Measurements from ENCODE around the gene PSKH1.

Gene PSKH1

DNA sequence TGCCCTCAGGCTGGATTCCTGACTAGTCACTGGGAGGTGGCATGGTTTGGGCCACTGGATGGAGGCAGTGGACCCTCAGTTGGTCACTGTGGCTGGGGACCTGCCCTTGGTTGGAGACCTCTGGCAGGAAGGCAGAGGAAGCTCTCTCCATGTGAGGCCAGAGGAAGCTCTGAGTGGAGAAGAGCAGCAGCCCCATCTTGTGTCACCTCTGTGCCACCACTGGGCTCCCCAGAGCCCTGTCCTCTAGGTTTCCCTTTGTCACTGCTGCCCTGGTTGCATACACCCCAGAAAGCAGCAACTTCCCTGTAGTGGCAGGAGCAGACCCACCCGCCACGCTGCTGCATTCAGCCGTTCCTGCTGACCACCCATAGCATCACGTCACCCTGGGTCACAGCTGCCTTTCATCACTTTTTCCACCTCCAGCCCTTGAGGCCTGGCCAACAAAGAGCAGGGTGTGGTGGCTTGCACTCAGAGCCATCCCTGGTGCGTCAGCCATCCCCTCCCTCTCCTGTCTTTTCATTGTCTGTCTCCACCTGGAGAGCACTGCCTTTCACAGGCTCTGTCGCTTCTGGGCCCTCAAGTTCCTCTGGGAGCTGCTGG is 26.7 kb downstream of the PSKH1 start:
- TF ChIP-seq CEBPB (IDR thresholded peaks at IDR 0.05) (no peak), TCF12 (IDR thresholded peaks at IDR 0.05; ENCODE audit: low read depth) (no peak), EGR1 (IDR thresholded peaks at IDR 0.05) (no peak), NFIC (IDR thresholded peaks at IDR 0.05) (no peak), ZBTB7A (IDR thresholded peaks at IDR 0.05; ENCODE audit: low read depth) (no peak), CREB1 (IDR thresholded peaks at IDR 0.05; ENCODE audit: low read depth) (no peak), TEAD4 (IDR thresholded peaks at IDR 0.05) (no peak), TAF1 (IDR thresholded peaks at IDR 0.05; ENCODE audit: low read depth) (no peak), FOXM1 (IDR thresholded peaks at IDR 0.05; ENCODE audit: borderline replicate concordance, low read depth) (no peak), EP300 (IDR thresholded peaks at IDR 0.05; ENCODE audit: borderline replicate concordance) (no peak), YY1 (IDR thresholded peaks at IDR 0.05; ENCODE audit: low read depth) (no peak)
- TF ChIP-seq, protein P1, sequence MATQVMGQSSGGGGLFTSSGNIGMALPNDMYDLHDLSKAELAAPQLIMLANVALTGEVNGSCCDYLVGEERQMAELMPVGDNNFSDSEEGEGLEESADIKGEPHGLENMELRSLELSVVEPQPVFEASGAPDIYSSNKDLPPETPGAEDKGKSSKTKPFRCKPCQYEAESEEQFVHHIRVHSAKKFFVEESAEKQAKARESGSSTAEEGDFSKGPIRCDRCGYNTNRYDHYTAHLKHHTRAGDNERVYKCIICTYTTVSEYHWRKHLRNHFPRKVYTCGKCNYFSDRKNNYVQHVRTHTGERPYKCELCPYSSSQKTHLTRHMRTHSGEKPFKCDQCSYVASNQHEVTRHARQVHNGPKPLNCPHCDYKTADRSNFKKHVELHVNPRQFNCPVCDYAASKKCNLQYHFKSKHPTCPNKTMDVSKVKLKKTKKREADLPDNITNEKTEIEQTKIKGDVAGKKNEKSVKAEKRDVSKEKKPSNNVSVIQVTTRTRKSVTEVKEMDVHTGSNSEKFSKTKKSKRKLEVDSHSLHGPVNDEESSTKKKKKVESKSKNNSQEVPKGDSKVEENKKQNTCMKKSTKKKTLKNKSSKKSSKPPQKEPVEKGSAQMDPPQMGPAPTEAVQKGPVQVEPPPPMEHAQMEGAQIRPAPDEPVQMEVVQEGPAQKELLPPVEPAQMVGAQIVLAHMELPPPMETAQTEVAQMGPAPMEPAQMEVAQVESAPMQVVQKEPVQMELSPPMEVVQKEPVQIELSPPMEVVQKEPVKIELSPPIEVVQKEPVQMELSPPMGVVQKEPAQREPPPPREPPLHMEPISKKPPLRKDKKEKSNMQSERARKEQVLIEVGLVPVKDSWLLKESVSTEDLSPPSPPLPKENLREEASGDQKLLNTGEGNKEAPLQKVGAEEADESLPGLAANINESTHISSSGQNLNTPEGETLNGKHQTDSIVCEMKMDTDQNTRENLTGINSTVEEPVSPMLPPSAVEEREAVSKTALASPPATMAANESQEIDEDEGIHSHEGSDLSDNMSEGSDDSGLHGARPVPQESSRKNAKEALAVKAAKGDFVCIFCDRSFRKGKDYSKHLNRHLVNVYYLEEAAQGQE (IDR thresholded peaks at IDR 0.05; ENCODE audit: low read depth), result no peak
- TF ChIP-seq, protein P2, sequence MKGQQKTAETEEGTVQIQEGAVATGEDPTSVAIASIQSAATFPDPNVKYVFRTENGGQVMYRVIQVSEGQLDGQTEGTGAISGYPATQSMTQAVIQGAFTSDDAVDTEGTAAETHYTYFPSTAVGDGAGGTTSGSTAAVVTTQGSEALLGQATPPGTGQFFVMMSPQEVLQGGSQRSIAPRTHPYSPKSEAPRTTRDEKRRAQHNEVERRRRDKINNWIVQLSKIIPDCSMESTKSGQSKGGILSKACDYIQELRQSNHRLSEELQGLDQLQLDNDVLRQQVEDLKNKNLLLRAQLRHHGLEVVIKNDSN (IDR thresholded peaks at IDR 0.05), result no peak
- TF ChIP-seq, protein P3, sequence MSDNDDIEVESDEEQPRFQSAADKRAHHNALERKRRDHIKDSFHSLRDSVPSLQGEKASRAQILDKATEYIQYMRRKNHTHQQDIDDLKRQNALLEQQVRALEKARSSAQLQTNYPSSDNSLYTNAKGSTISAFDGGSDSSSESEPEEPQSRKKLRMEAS (IDR thresholded peaks at IDR 0.05), result no peak

DNA sequence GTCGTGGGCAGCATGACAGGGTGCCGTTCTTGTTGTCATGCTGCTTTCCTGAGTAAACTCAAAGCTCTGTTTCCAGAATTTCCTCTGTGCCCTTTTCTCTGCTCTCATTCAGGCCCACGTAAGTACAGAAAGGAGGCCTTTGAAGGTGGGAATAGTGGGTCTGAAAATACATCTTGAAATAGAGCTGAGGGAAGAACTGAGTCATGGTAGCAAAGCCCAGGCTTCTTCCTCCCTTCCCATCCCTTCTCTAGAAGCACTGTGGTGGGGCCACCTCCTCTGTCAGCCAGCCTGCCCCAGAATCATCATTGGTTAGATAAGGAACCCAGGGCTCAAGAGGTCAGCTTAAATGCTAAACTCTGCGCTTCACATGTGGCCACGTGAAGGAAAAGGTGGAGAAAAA is 29.2 kb downstream of the PSKH1 start:
- TF ChIP-seq, protein P2 (IDR thresholded peaks at IDR 0.05), result no peak
- TF ChIP-seq, protein P1 (IDR thresholded peaks at IDR 0.05; ENCODE audit: low read depth), result no peak
- TF ChIP-seq FOXM1 (IDR thresholded peaks at IDR 0.05; ENCODE audit: borderline replicate concordance, low read depth) (no peak), ZBTB7A (IDR thresholded peaks at IDR 0.05; ENCODE audit: low read depth) (no peak), EGR1 (IDR thresholded peaks at IDR 0.05) (no peak), CREB1 (IDR thresholded peaks at IDR 0.05; ENCODE audit: low read depth) (no peak), NFIC (IDR thresholded peaks at IDR 0.05) (no peak), YY1 (IDR thresholded peaks at IDR 0.05; ENCODE audit: low read depth) (no peak), EP300 (IDR thresholded peaks at IDR 0.05; ENCODE audit: borderline replicate concordance) (no peak), CEBPB (IDR thresholded peaks at IDR 0.05) (no peak), RAD21 (IDR thresholded peaks at IDR 0.05; ENCODE audit: low read depth) (no peak)

DNA sequence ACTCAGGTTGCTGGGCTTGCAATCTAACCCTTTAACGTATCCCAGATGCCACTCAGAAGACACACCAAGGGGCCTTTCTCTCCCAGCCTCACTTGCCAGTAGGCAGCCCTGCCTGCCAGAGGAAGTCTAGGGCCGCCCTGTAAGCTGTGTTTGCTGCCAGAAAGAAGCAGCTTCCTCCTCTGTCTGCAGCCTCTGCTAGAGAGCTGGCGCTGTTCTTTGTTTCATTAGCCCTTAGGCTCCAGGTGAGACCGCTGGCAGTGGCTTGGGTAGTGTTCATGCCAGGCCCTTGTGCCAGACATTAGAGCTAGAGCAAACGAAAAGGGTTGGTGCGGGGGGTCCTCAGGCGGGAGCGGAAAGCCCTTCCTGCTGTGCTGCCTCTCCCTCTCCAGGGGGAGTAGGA is 29.7 kb downstream of the PSKH1 start:
- TF ChIP-seq TEAD4 (IDR thresholded peaks at IDR 0.05) (no peak), CEBPB (IDR thresholded peaks at IDR 0.05) (no peak), EGR1 (IDR thresholded peaks at IDR 0.05) (no peak), ZBTB7A (IDR thresholded peaks at IDR 0.05; ENCODE audit: low read depth) (no peak), RAD21 (IDR thresholded peaks at IDR 0.05; ENCODE audit: low read depth) (no peak), NFIC (IDR thresholded peaks at IDR 0.05) (no peak)
- TF ChIP-seq, protein P3 (IDR thresholded peaks at IDR 0.05), result no peak

DNA sequence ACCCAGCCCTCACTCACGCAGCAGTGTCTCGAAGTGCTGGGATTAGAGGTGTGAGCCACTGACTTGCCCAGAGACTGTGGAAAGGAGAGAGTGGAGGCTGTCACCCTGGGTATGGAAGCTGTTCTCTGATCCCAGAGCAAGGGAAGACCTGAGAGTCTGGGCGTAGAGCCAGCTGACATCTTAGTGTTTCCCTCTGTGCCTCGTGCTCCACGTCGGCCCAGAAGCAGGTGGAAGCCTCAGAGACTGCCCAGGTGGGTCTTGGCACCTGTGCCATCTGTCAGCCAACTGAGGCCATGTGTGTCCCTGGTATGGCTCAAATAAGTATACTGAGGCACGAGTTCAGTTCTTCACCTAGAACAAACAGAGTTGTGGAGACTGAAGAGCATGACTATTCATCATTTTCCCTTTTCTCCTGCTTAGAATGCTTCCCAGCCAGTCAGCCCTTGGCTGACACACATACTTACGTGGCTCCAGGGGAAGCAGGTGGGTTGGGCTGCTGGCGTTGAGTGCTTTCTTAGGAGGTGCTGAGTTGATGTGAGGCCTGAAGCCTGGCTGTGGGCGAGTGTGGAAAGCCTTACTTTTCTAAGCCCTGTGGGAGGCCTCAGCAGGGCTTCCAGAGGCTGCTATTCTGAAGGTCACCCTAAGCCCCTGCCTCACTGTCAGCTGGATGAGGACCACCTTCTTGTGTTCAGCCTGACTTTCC is 30.5 kb downstream of the PSKH1 start:
- TF ChIP-seq, protein P3 (IDR thresholded peaks at IDR 0.05), result no peak
- TF ChIP-seq, protein P1 (IDR thresholded peaks at IDR 0.05; ENCODE audit: low read depth), result no peak

Measured in Ishikawa (cell line).